ENCODE data around the gene SCN4A.
"Not testable (repeated sequence)": the region's sequence is repeated elsewhere in the genome, so short reads cannot be mapped to it uniquely, and the experiment has no call there.

Gene SCN4A

GRCh38 chr17:63972796-63973195 is at the start of gene SCN4A:
TSS of gene SCN4A (minus strand) at chr17:63972918. CDS start at chr17:63972841, 77 bp downstream.
- DNase-seq = no peak

- peak; percentile 70 for DNase-seq
Measured at GRCh38 chr17:64020056-64020766, 47.5 kb upstream of the SCN4A start, which contains the start of gene ICAM2. TSS of gene ICAM2 (minus strand) at chr17:64020633. CDS start at chr17:64006691, 13,942 bp downstream.

GRCh38 chr17:64019551-64019961 is 46.8 kb upstream of the SCN4A start:
- not testable (repeated sequence) for DNase-seq

GRCh38 chr17:64017381-64017980 is 44.8 kb upstream of the SCN4A start:
- no peak for DNase-seq

GRCh38 chr17:64016974-64017373 is 44.3 kb upstream of the SCN4A start:
- no peak for DNase-seq

- DNase-seq = no peak
Measured at GRCh38 chr17:64016231-64016784, 43.6 kb upstream of the SCN4A start.

GRCh38 chr17:64015447-64015846 is 42.7 kb upstream of the SCN4A start:
- DNase-seq = no peak

GRCh38 chr17:64009571-64010402 is 37.1 kb upstream of the SCN4A start:
- DNase-seq = no peak

GRCh38 chr17:64008830-64009229 is 36.1 kb upstream of the SCN4A start:
- DNase-seq = no peak

- no peak for DNase-seq
Measured at GRCh38 chr17:64008346-64008745, 35.6 kb upstream of the SCN4A start.

- no peak for DNase-seq
Measured at GRCh38 chr17:64007838-64008282, 35.1 kb upstream of the SCN4A start.

GRCh38 chr17:64007089-64007837 is 34.5 kb upstream of the SCN4A start:
- not testable (repeated sequence) for DNase-seq

GRCh38 chr17:64006361-64007088 is 33.8 kb upstream of the SCN4A start:
- DNase-seq = no peak

- no peak for DNase-seq
Measured at GRCh38 chr17:64005734-64006167, 33.0 kb upstream of the SCN4A start.

- no peak for DNase-seq
Measured at GRCh38 chr17:64004903-64005733, 32.4 kb upstream of the SCN4A start.

GRCh38 chr17:64004218-64004770 is 31.6 kb upstream of the SCN4A start:
- DNase-seq = no peak

GRCh38 chr17:64003526-64004121 is 30.9 kb upstream of the SCN4A start:
- no peak for DNase-seq

GRCh38 chr17:64002658-64003525 is 30.2 kb upstream of the SCN4A start:
- DNase-seq = no peak

Data from stimulated activated CD4-positive, alpha-beta T cell treated with anti-CD3 and anti-CD28 coated beads, Interleukin-12 subunit alpha, Interleukin-12 subunit beta, amount 100 ng/mL, for 4 hours (primary cell).